Neural cell (in vitro differentiated cells): ENCODE measurements around the gene ZSWIM5. TPM values are rescaled to one million over a fixed set of nuclear protein-coding genes. Genes with fewer than 3 reads are reported as not detected.

ENCODE experiments used
- H2AFZ ChIP-seq: fragments of 200-600, 300-800 bp; sonication (generic), shearing (Covaris generic); 2 replicates; pipeline ENCODE4 v1.6.0; 2014; ENCODE audit warnings: low read depth, mild to moderate bottlenecking, antibody characterized with exemption, low read length, moderate library complexity
- H3F3A ChIP-seq: fragments of 200-600 bp; shearing (Covaris generic); 2 replicates; pipeline ENCODE4 v1.6.1; 2016; ENCODE audit warnings: mild to moderate bottlenecking, moderate library complexity, mixed read lengths, antibody characterized with exemption, low read length; ENCODE audit not compliant: insufficient read depth, poor library complexity, severe bottlenecking
- H3K27ac ChIP-seq: fragments of 200-600, 300-800 bp; sonication (generic), shearing (Covaris generic); 2 replicates; pipeline ENCODE4 v1.5.1; 2014; ENCODE audit warnings: mild to moderate bottlenecking, low read length, moderate library complexity
- H3K27me3 ChIP-seq: fragments of 300-800, 200-600 bp; sonication (generic), shearing (Covaris generic); 2 replicates; pipeline ENCODE4 v1.6.0; 2014; ENCODE audit warnings: mild to moderate bottlenecking, low read depth, low read length, moderate library complexity; ENCODE audit not compliant: insufficient read depth
- H3K36me3 ChIP-seq: fragments of 300-800, 200-600 bp; sonication (generic), shearing (Covaris generic); 2 replicates; pipeline ENCODE4 v1.5.1; 2014; ENCODE audit warnings: mild to moderate bottlenecking, antibody characterized with exemption, low read length, moderate library complexity; ENCODE audit not compliant: insufficient read depth
- H3K4me2 ChIP-seq: fragments of 300-800, 200-600 bp; sonication (generic), shearing (Covaris generic); 2 replicates; pipeline ENCODE4 v1.6.0; 2014; ENCODE audit warnings: mild to moderate bottlenecking, low read length
- H3K4me3 ChIP-seq: fragments of 300-800, 200-600 bp; sonication (generic), shearing (Covaris generic); 2 replicates; pipeline ENCODE4 v1.5.1; 2014; ENCODE audit warnings: mild to moderate bottlenecking, low read length, moderate library complexity
- H3K79me2 ChIP-seq: fragments of 200-600 bp; shearing (Covaris generic); replicated peaks from 2 replicates; pipeline ENCODE4 v1.6.0; 2014; ENCODE audit warnings: mild to moderate bottlenecking, low read length, moderate library complexity; ENCODE audit not compliant: insufficient read depth
- H3K9ac ChIP-seq: fragments of 300-800, 200-600 bp; sonication (generic), shearing (Covaris generic); 2 replicates; pipeline ENCODE4 v1.6.1; 2016; ENCODE audit warnings: mild to moderate bottlenecking, low read length, mixed read lengths
- H3K9me2 ChIP-seq: fragments of 200-600 bp; shearing (Covaris generic); 2 replicates; pipeline ENCODE4 v1.6.1; 2016; ENCODE audit warnings: mild to moderate bottlenecking, low read length, mixed read lengths; ENCODE audit not compliant: insufficient read depth
- H3K9me3 ChIP-seq: fragments of 200-600, 300-800 bp; sonication (generic), shearing (Covaris generic); 2 replicates; pipeline ENCODE4 v1.6.1; 2016; ENCODE audit warnings: mild to moderate bottlenecking, mixed run types, low read length, moderate library complexity, mixed read lengths
- H4K20me1 ChIP-seq: fragments of 200-600 bp; shearing (Covaris generic); 2 replicates; pipeline ENCODE4 v1.6.1; 2016; ENCODE audit warnings: mild to moderate bottlenecking, mixed run types; ENCODE audit not compliant: insufficient read depth
- EP300 ChIP-seq: fragments of 450-650 bp; conservative IDR thresholded peaks from 2 replicates; pipeline ENCODE4 v1.6.1; 2014; ENCODE audit warnings: antibody characterized with exemption, mild to moderate bottlenecking, moderate library complexity; ENCODE audit not compliant: poor library complexity, severe bottlenecking
- EZH2 ChIP-seq: fragments of 200-600, 300-800 bp; shearing (Covaris generic), sonication (generic); IDR thresholded peaks from 2 replicates; pipeline ENCODE4 v1.6.1; 2014; ENCODE audit warnings: antibody characterized with exemption, low read length, borderline replicate concordance, mild to moderate bottlenecking; ENCODE audit not compliant: insufficient read depth, poor library complexity, severe bottlenecking
- MXI1 ChIP-seq: fragments of 450-650 bp; conservative IDR thresholded peaks from 2 replicates; pipeline ENCODE4 v1.6.1; 2014; ENCODE audit warnings: antibody characterized with exemption, mild to moderate bottlenecking; ENCODE audit not compliant: poor library complexity, severe bottlenecking
- POLR2AphosphoS5 ChIP-seq: IDR thresholded peaks from 2 replicates; pipeline ENCODE4 v1.6.1; 2012
- RAD21 ChIP-seq: fragments of 450-650 bp; conservative IDR thresholded peaks from 2 replicates; pipeline ENCODE4 v1.6.1; 2014; ENCODE audit warnings: antibody characterized with exemption, mild to moderate bottlenecking, moderate library complexity
- SMC3 ChIP-seq: fragments of 450-650 bp; conservative IDR thresholded peaks from 2 replicates; pipeline ENCODE4 v1.6.1; 2014; ENCODE audit warnings: antibody characterized with exemption, mild to moderate bottlenecking, moderate library complexity; ENCODE audit not compliant: poor library complexity
- TAF1 ChIP-seq: IDR thresholded peaks from 2 replicates; pipeline ENCODE4 v1.6.1; 2012; ENCODE audit warnings: low read depth
- polyA plus RNA-seq: library from polyadenylated mRNA; depleted of rRNA; stranded (reverse); fragments of >200 nt; gene quantifications from 2 replicates; pipeline ENCODE4 v1.2.3, GENCODE V29; 2014
- TF ChIP-seq, protein P1 (sequence below): fragments of 450-650 bp; IDR thresholded peaks from 2 replicates; pipeline ENCODE4 v1.5.1; 2014; ENCODE audit warnings: antibody characterized with exemption, mild to moderate bottlenecking, moderate library complexity; ENCODE audit not compliant: poor library complexity, severe bottlenecking
- TF ChIP-seq, protein P2 (sequence below): IDR thresholded peaks from 2 replicates; pipeline ENCODE4 v1.6.1; 2012; ENCODE audit warnings: borderline replicate concordance

Gene ZSWIM5
- polyA plus RNA-seq, 1 donor from 2014 or later = 27.2 TPM

DNA sequence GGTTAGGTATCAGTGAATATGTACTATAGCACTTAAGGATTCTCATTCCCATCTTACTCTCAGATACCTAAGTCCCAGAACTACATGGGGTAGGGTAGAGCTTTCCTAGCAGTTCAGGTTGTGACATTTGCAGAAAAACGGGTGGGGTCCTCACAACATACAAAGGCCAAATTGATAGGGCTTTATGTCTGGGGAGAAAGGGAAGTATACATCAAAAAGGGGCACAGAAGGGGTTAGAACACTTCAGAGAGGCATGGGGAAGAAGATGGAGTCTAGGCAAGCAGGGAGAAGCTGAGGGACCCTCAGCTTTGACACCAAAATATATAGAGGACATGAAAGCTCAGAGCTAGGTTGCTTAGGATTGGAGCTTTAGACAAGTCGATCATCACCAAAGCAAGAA lies 190.7 kb downstream of the ZSWIM5 start:
- no peak overlapping the region for H2AFZ ChIP-seq
- peaks cover 8% of the 10 kb centered on the region for H3K79me2 ChIP-seq
- H3K9ac ChIP-seq = no peak overlapping the region
- H3K4me3 ChIP-seq = no peak overlapping the region
- TF ChIP-seq EP300 (no peak), POLR2AphosphoS5 (no peak), RAD21 (no peak), SMC3 (no peak), TAF1 (no peak), MXI1 (no peak), EZH2 (no peak)
- TF ChIP-seq, protein P1, sequence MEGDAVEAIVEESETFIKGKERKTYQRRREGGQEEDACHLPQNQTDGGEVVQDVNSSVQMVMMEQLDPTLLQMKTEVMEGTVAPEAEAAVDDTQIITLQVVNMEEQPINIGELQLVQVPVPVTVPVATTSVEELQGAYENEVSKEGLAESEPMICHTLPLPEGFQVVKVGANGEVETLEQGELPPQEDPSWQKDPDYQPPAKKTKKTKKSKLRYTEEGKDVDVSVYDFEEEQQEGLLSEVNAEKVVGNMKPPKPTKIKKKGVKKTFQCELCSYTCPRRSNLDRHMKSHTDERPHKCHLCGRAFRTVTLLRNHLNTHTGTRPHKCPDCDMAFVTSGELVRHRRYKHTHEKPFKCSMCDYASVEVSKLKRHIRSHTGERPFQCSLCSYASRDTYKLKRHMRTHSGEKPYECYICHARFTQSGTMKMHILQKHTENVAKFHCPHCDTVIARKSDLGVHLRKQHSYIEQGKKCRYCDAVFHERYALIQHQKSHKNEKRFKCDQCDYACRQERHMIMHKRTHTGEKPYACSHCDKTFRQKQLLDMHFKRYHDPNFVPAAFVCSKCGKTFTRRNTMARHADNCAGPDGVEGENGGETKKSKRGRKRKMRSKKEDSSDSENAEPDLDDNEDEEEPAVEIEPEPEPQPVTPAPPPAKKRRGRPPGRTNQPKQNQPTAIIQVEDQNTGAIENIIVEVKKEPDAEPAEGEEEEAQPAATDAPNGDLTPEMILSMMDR = no peak
- TF ChIP-seq, protein P2, sequence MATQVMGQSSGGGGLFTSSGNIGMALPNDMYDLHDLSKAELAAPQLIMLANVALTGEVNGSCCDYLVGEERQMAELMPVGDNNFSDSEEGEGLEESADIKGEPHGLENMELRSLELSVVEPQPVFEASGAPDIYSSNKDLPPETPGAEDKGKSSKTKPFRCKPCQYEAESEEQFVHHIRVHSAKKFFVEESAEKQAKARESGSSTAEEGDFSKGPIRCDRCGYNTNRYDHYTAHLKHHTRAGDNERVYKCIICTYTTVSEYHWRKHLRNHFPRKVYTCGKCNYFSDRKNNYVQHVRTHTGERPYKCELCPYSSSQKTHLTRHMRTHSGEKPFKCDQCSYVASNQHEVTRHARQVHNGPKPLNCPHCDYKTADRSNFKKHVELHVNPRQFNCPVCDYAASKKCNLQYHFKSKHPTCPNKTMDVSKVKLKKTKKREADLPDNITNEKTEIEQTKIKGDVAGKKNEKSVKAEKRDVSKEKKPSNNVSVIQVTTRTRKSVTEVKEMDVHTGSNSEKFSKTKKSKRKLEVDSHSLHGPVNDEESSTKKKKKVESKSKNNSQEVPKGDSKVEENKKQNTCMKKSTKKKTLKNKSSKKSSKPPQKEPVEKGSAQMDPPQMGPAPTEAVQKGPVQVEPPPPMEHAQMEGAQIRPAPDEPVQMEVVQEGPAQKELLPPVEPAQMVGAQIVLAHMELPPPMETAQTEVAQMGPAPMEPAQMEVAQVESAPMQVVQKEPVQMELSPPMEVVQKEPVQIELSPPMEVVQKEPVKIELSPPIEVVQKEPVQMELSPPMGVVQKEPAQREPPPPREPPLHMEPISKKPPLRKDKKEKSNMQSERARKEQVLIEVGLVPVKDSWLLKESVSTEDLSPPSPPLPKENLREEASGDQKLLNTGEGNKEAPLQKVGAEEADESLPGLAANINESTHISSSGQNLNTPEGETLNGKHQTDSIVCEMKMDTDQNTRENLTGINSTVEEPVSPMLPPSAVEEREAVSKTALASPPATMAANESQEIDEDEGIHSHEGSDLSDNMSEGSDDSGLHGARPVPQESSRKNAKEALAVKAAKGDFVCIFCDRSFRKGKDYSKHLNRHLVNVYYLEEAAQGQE = no peak
- H3K27ac ChIP-seq = no peak overlapping the region
- no peaks in the 10 kb centered on the region for H3K9me3 ChIP-seq
- H3K27me3 ChIP-seq = no peaks in the 10 kb centered on the region
- no peak overlapping the region for H3K4me2 ChIP-seq
- no peaks in the 10 kb centered on the region for H3K9me2 ChIP-seq
- H3K36me3 ChIP-seq = no peaks in the 10 kb centered on the region
- no peaks in the 10 kb centered on the region for H4K20me1 ChIP-seq
- no peaks in the 10 kb centered on the region for H3F3A ChIP-seq

- no peaks in the 10 kb centered on the region for H4K20me1 ChIP-seq
- H3K27ac ChIP-seq = no peak overlapping the region
- H3K4me2 ChIP-seq = no peak overlapping the region
- H3K4me3 ChIP-seq = peak overlapping the region; percentile 28
- TF ChIP-seq, protein P1 = peak; percentile 96
- TF ChIP-seq, protein P2 = no peak
- peak; percentile 96 for TF ChIP-seq RAD21
- TF ChIP-seq EP300 = no peak
- TF ChIP-seq EZH2 = no peak
- TF ChIP-seq MXI1 = no peak
- TF ChIP-seq TAF1 = no peak
- no peak for TF ChIP-seq POLR2AphosphoS5
- peak; percentile 97 for TF ChIP-seq SMC3
- peaks cover 8% of the 10 kb centered on the region for H3K79me2 ChIP-seq
- H3K9ac ChIP-seq = peak overlapping the region; percentile 22
- H3K36me3 ChIP-seq = no peaks in the 10 kb centered on the region
- no peaks in the 10 kb centered on the region for H3K9me2 ChIP-seq
- H2AFZ ChIP-seq = no peak overlapping the region
- no peaks in the 10 kb centered on the region for H3F3A ChIP-seq
- H3K27me3 ChIP-seq = no peaks in the 10 kb centered on the region
- no peaks in the 10 kb centered on the region for H3K9me3 ChIP-seq
Measured at GRCh38 chr1:45014321-45015028, 191.9 kb downstream of the ZSWIM5 start.
